SK-N-SH (cell line): Measurements from ENCODE around the gene CARM1. TPM values are rescaled to one million over a fixed set of nuclear protein-coding genes. Genes with fewer than 3 reads are reported as not detected.

Experiments used
- CTCF ChIA-PET: fragments of 300-600, 350-600 bp; formaldehyde crosslinking; extraction: SDS; loops from one replicate; lab custom pipeline; 2021; lab: Yijun Ruan, JAX
- POLR2A ChIA-PET: fragments of 350-600 bp; sonication (Branson Sonifier 250); formaldehyde crosslinking; extraction: SDS; loops from one replicate; lab custom pipeline; 2020; ENCODE audit warnings: antibody characterized with exemption, inconsistent platforms; lab: Yijun Ruan, JAX
- DNase-seq: peaks from one replicate; pipeline ENCODE4 v3.0.0; 2012
- H2AFZ ChIP-seq: fragments of 200-600 bp; sonication (generic); 2 replicates; pipeline ENCODE4 v1.8.1; 2016; ENCODE audit warnings: antibody characterized with exemption, mild to moderate bottlenecking, low read depth
- H3F3A ChIP-seq: fragments of 200-600 bp; sonication (generic); replicated peaks from 2 replicates; pipeline ENCODE3; 2016; ENCODE audit warnings: antibody characterized with exemption, mild to moderate bottlenecking; ENCODE audit not compliant: insufficient read depth
- H3K27ac ChIP-seq, 2 experiments: fragments of 200-500 bp in 1 of 2; fragments of 200-600 bp in 1 of 2; sonication (Bioruptor generic) in 1 of 2; sonication (generic), shearing (Covaris generic) in 1 of 2; 2 replicates each; pipeline versions ENCODE4 v1.5.1 to v1.6.1; 2014 to 2016; ENCODE audit warnings: low read depth in 2 of 2, inconsistent platforms in 1 of 2, low read length in 1 of 2, mild to moderate bottlenecking in 1 of 2, mixed read lengths in 1 of 2
- H3K27me3 ChIP-seq: fragments of 200-600 bp; sonication (generic), shearing (Covaris generic); 2 replicates; pipeline ENCODE4 v1.6.1; 2016; ENCODE audit warnings: mixed run types; ENCODE audit not compliant: insufficient read depth
- H3K36me3 ChIP-seq, 2 experiments: fragments of 200-500 bp in 1 of 2; fragments of 200-600 bp in 1 of 2; sonication (Bioruptor generic) in 1 of 2; sonication (generic) in 1 of 2; replicated peaks in 1 of 2; 2 replicates each; pipeline versions ENCODE3 to v1.5.1; 2014 to 2016; ENCODE audit warnings: low read length in 1 of 2, mild to moderate bottlenecking in 1 of 2; ENCODE audit not compliant: insufficient read depth in 2 of 2, control insufficient read depth in 1 of 2
- H3K4me1 ChIP-seq, 2 experiments: fragments of 200-500 bp in 1 of 2; fragments of 200-600 bp in 1 of 2; sonication (Bioruptor generic) in 1 of 2; sonication (generic), shearing (Covaris generic) in 1 of 2; 2 replicates each; pipeline versions ENCODE4 v1.5.1 to v1.6.1; 2014 to 2016; ENCODE audit warnings: low read depth in 1 of 2, low read length in 1 of 2, mixed run types in 1 of 2; ENCODE audit not compliant: insufficient read depth in 2 of 2, control insufficient read depth in 1 of 2
- H3K4me2 ChIP-seq: fragments of 200-600 bp; sonication (generic), shearing (Covaris generic); 2 replicates; pipeline ENCODE4 v1.6.1; 2017; ENCODE audit warnings: mixed run types
- H3K4me3 ChIP-seq, 2 experiments: fragments of 200-500 bp in 1 of 2; fragments of 200-600 bp in 1 of 2; sonication (Bioruptor generic) in 1 of 2; sonication (generic), shearing (Covaris generic) in 1 of 2; 2 replicates each; pipeline versions ENCODE4 v1.5.1 to v1.8.1; 2014 to 2016; ENCODE audit warnings: low read depth in 2 of 2, inconsistent platforms in 1 of 2, low read length in 1 of 2, mild to moderate bottlenecking in 1 of 2, mixed read lengths in 1 of 2, moderate library complexity in 1 of 2
- H3K79me2 ChIP-seq: fragments of 200-600 bp; sonication (generic); 2 replicates; pipeline ENCODE4 v1.8.1; 2017; ENCODE audit warnings: mild to moderate bottlenecking; ENCODE audit not compliant: insufficient read depth
- H3K9ac ChIP-seq: fragments of 200-600 bp; sonication (generic); 2 replicates; pipeline ENCODE4 v1.6.1; 2017; ENCODE audit warnings: mixed run types
- H3K9me2 ChIP-seq: fragments of 200-600 bp; sonication (generic); 2 replicates; pipeline ENCODE4 v1.6.1; 2017; ENCODE audit warnings: mixed run types
- H3K9me3 ChIP-seq: fragments of 200-600 bp; sonication (generic); 2 replicates; pipeline ENCODE4 v1.6.1; 2017; ENCODE audit warnings: mixed run types, mild to moderate bottlenecking, moderate library complexity
- H4K20me1 ChIP-seq: fragments of 200-600 bp; sonication (generic); 2 replicates; pipeline ENCODE4 v1.6.1; 2017; ENCODE audit warnings: mild to moderate bottlenecking, mixed run types; ENCODE audit not compliant: insufficient read depth
- CTCF ChIP-seq: fragments of 200-600 bp; sonication (generic); IDR thresholded peaks from 2 replicates; pipeline ENCODE4 v1.6.1; 2017; ENCODE audit warnings: antibody characterized with exemption, mild to moderate bottlenecking, moderate library complexity
- GATA2 ChIP-seq: sonication (generic); formaldehyde crosslinking; IDR thresholded peaks from 2 replicates; pipeline ENCODE4 v1.5.0; 2020; ENCODE audit warnings: mild to moderate bottlenecking, missing genetic modification reagents
- NFIC ChIP-seq: IDR thresholded peaks from 2 replicates; pipeline ENCODE4 v1.4.0; 2012; ENCODE audit warnings: borderline replicate concordance
- RAD21 ChIP-seq: IDR thresholded peaks from 2 replicates; pipeline ENCODE4 v1.6.1; 2012; ENCODE audit warnings: mild to moderate bottlenecking, low read length
- REST ChIP-seq: IDR thresholded peaks from 2 replicates; pipeline ENCODE4 v1.6.1; 2012; ENCODE audit warnings: mild to moderate bottlenecking, low read depth, low read length, moderate library complexity
- SMC3 ChIP-seq: IDR thresholded peaks from 2 replicates; pipeline ENCODE4 v1.6.1; 2012; ENCODE audit warnings: low read depth, low read length, improper control_type of control experiment
- USF1 ChIP-seq: IDR thresholded peaks from 2 replicates; pipeline ENCODE4 v1.4.0; 2012; ENCODE audit warnings: low read depth, borderline replicate concordance
- WGBS: methylation state at CpG from one replicate; pipeline ENCODE4 v1.1.6; 2017; ENCODE audit warnings: low lambda C conversion rate; 5-methylcytosine and 5-hydroxymethylcytosine counted together
- polyA plus RNA-seq, 3 experiments: library from polyadenylated mRNA; depleted of rRNA; stranded (reverse); fragments of >200 nt; gene quantifications; 2 replicates each; pipeline ENCODE4 v1.2.3, GENCODE V29; 2012
- TF ChIP-seq, protein P1 (sequence below): IDR thresholded peaks from 2 replicates; pipeline ENCODE4; 2012
- TF ChIP-seq, protein P2 (sequence below): IDR thresholded peaks from 2 replicates; pipeline ENCODE4 v1.4.0; 2012; ENCODE audit warnings: low read depth

The CARM1 gene
- polyA plus RNA-seq, 1 of the 3 experiments (the other 2 are of a cell fraction), result 62.2 TPM

GRCh38 chr19:10839114-10840050, 32.0 kb upstream of the CARM1 start:
- ChIA-PET CTCF (interaction anchor here (1.0 to 11.1 kb wide), 4 partner anchors 15 to 25 kb away, joined by 4 to 146 read pairs (median 4); no protein-coding TSS in a partner anchor), POLR2A (no interaction called here)
- 77% methylated on average over 10 of the region's 10 CpGs for WGBS
- no peak for DNase-seq
- no peaks in the 10 kb centered on the region for H3K27me3 ChIP-seq
- TF ChIP-seq GATA2 (no peak), USF1 (no peak), SMC3 (no peak), CTCF (no peak), NFIC (no peak), RAD21 (no peak), REST (no peak)
- TF ChIP-seq, protein P1, sequence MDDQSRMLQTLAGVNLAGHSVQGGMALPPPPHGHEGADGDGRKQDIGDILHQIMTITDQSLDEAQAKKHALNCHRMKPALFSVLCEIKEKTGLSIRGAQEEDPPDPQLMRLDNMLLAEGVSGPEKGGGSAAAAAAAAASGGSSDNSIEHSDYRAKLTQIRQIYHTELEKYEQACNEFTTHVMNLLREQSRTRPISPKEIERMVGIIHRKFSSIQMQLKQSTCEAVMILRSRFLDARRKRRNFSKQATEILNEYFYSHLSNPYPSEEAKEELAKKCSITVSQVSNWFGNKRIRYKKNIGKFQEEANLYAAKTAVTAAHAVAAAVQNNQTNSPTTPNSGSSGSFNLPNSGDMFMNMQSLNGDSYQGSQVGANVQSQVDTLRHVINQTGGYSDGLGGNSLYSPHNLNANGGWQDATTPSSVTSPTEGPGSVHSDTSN, result no peak
- TF ChIP-seq, protein P2, sequence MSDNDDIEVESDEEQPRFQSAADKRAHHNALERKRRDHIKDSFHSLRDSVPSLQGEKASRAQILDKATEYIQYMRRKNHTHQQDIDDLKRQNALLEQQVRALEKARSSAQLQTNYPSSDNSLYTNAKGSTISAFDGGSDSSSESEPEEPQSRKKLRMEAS, result no peak
- H3K27ac ChIP-seq, result no peak overlapping the region
- H3K79me2 ChIP-seq, result 0 out of 2 replicates have a peak, but pooled peaks cover 10% of the 10 kb centered on the region
- no peaks in the 10 kb centered on the region for H4K20me1 ChIP-seq
- no peak overlapping the region for H3K9ac ChIP-seq
- H2AFZ ChIP-seq, result no peak overlapping the region
- H3F3A ChIP-seq, result no peaks in the 10 kb centered on the region
- peaks cover 0 to 4% of the 10 kb centered on the region in 2 experiments for H3K36me3 ChIP-seq
- no peak overlapping the region for H3K4me2 ChIP-seq
- peaks cover 0 to 13% of the 10 kb centered on the region in 2 experiments; a peak in 1 of 4 replicates for H3K4me1 ChIP-seq
- H3K4me3 ChIP-seq, result no peak overlapping the region
- H3K9me2 ChIP-seq, result no peaks in the 10 kb centered on the region
- no peaks in the 10 kb centered on the region for H3K9me3 ChIP-seq
